Duodenal mucosa (tissue), 2 donors: Measurements from ENCODE around the gene PNMA6A.
A peak's percentile ranks its signal among the peaks of the same experiment; 100 is the strongest.
"Not testable (repeated sequence)": the region's sequence is repeated elsewhere in the genome, so short reads cannot be mapped to it uniquely, and the experiment has no call there.

Experiments used
- H3K27ac ChIP-seq: one replicate; pipeline ENCODE4 v1.7.0; 2013; ENCODE audit warnings: low read depth, low read length
- H3K27me3 ChIP-seq, 2 donors: one replicate each; pipeline ENCODE4 v1.7.0; 2013; ENCODE audit warnings: low read length in 2 of 2, control low read depth in 1 of 2; ENCODE audit not compliant: insufficient read depth in 2 of 2, control insufficient read depth in 1 of 2
- H3K36me3 ChIP-seq, 2 donors: one replicate each; pipeline ENCODE4 v1.7.0; 2013; ENCODE audit warnings: low read length in 2 of 2, control low read depth in 1 of 2; ENCODE audit not compliant: insufficient read depth in 2 of 2, control insufficient read depth in 1 of 2
- H3K4me1 ChIP-seq, 2 donors: one replicate each; pipeline ENCODE4 v1.7.0; 2013; ENCODE audit warnings: low read length in 2 of 2, control low read depth in 1 of 2; ENCODE audit not compliant: insufficient read depth in 2 of 2, control insufficient read depth in 1 of 2
- H3K4me3 ChIP-seq, 2 donors: one replicate each; pipeline ENCODE4 v1.7.0; 2013; ENCODE audit warnings: low read length in 2 of 2, low read depth in 1 of 2
- H3K9ac ChIP-seq, 2 donors: one replicate each; pipeline ENCODE4 v1.7.0; 2013; ENCODE audit warnings: low read length in 2 of 2, low read depth in 1 of 2
- H3K9me3 ChIP-seq, 2 donors: one replicate each; pipeline ENCODE4 v1.7.0; 2013; ENCODE audit warnings: low read length in 2 of 2, control low read depth in 1 of 2; ENCODE audit not compliant: control insufficient read depth in 1 of 2

PNMA6A gene

GRCh38 chrX:153071909-153072583 is at the start of gene PNMA6A:
Gene PNMA6A (plus strand): TSS chrX:153072454. CDS start chrX:153073063, 609 bp downstream.
- H3K27me3 ChIP-seq, H3K36me3 ChIP-seq, H3K4me1 ChIP-seq, H3K27ac ChIP-seq, H3K9ac ChIP-seq, H3K9me3 ChIP-seq, H3K4me3 ChIP-seq: not testable (repeated sequence)

- not testable (repeated sequence) for H3K9me3 ChIP-seq, H3K4me3 ChIP-seq, H3K36me3 ChIP-seq, H3K9ac ChIP-seq, H3K4me1 ChIP-seq, H3K27me3 ChIP-seq, H3K27ac ChIP-seq
Measured at GRCh38 chrX:153026501-153026900, 45.8 kb upstream of the PNMA6A start.

GRCh38 chrX:153028487-153028886 is 43.8 kb upstream of the PNMA6A start:
- H3K4me3 ChIP-seq, H3K9me3 ChIP-seq, H3K27ac ChIP-seq, H3K9ac ChIP-seq, H3K4me1 ChIP-seq, H3K27me3 ChIP-seq, H3K36me3 ChIP-seq: not testable (repeated sequence)

GRCh38 chrX:153029162-153029561 is 43.1 kb upstream of the PNMA6A start:
- Histone ChIP-seq H3K9ac (no peak overlapping the region), H3K36me3 (no peaks in the 10 kb centered on the region), H3K4me1 (no peaks in the 10 kb centered on the region), H3K27me3 (no peaks in the 10 kb centered on the region), H3K9me3 (no peaks in the 10 kb centered on the region), H3K27ac (no peak overlapping the region), H3K4me3 (no peak overlapping the region)

GRCh38 chrX:153029875-153030274 is 42.4 kb upstream of the PNMA6A start:
- H3K27me3 ChIP-seq: no peaks in the 10 kb centered on the region
- no peaks in the 10 kb centered on the region for H3K9me3 ChIP-seq
- H3K36me3 ChIP-seq: no peaks in the 10 kb centered on the region
- no peak overlapping the region for H3K9ac ChIP-seq
- H3K4me3 ChIP-seq: no peak overlapping the region
- no peak overlapping the region for H3K27ac ChIP-seq
- H3K4me1 ChIP-seq: no peaks in the 10 kb centered on the region

GRCh38 chrX:153030801-153031200 is 41.5 kb upstream of the PNMA6A start:
- Histone ChIP-seq H3K9me3 (no peaks in the 10 kb centered on the region), H3K9ac (no peak overlapping the region), H3K4me3 (no peak overlapping the region), H3K36me3 (no peaks in the 10 kb centered on the region), H3K27ac (no peak overlapping the region), H3K4me1 (no peaks in the 10 kb centered on the region), H3K27me3 (no peaks in the 10 kb centered on the region)

- no peaks in the 10 kb centered on the region for H3K4me1 ChIP-seq
- no peak overlapping the region for H3K27ac ChIP-seq
- no peaks in the 10 kb centered on the region for H3K36me3 ChIP-seq
- no peaks in the 10 kb centered on the region for H3K27me3 ChIP-seq
- H3K9me3 ChIP-seq: no peaks in the 10 kb centered on the region
- peak overlapping the region; percentile 54 to 56 for H3K4me3 ChIP-seq
- H3K9ac ChIP-seq: peak overlapping the region; percentile 18 to 33
Measured at GRCh38 chrX:153032397-153033118, 39.7 kb upstream of the PNMA6A start.

GRCh38 chrX:153049093-153049492 is 23.2 kb upstream of the PNMA6A start:
- H3K9me3 ChIP-seq: no peaks in the 10 kb centered on the region
- no peaks in the 10 kb centered on the region for H3K27me3 ChIP-seq
- no peak overlapping the region for H3K4me3 ChIP-seq
- H3K36me3 ChIP-seq: no peaks in the 10 kb centered on the region
- H3K9ac ChIP-seq: no peak overlapping the region
- no peaks in the 10 kb centered on the region for H3K4me1 ChIP-seq
- H3K27ac ChIP-seq: no peak overlapping the region

GRCh38 chrX:153052534-153052933 is 19.7 kb upstream of the PNMA6A start:
- no peaks in the 10 kb centered on the region for H3K9me3 ChIP-seq
- H3K36me3 ChIP-seq: no peaks in the 10 kb centered on the region
- no peak overlapping the region for H3K27ac ChIP-seq
- H3K9ac ChIP-seq: no peak overlapping the region
- H3K4me3 ChIP-seq: no peak overlapping the region
- peaks cover 0 to 16% of the 10 kb centered on the region in 2 donors for H3K27me3 ChIP-seq
- no peaks in the 10 kb centered on the region for H3K4me1 ChIP-seq

GRCh38 chrX:153055871-153056749 is 16.1 kb upstream of the PNMA6A start, which contains the start of gene PNMA3:
Gene PNMA3 (plus strand): TSS chrX:153056470. CDS start chrX:153057056, 586 bp downstream.
- H3K36me3 ChIP-seq: no peaks in the 10 kb centered on the region
- no peak within 1 kb of the TSS for H3K9ac ChIP-seq
- H3K27ac ChIP-seq: no peak within 1 kb of the TSS
- no peaks in the 10 kb centered on the region for H3K9me3 ChIP-seq
- peaks cover 3 to 16% of the 10 kb centered on the region in 2 donors for H3K27me3 ChIP-seq
- H3K4me3 ChIP-seq: no peak within 1 kb of the TSS
- no peaks in the 10 kb centered on the region for H3K4me1 ChIP-seq
